Measurements from ENCODE around the gene HS2ST1. TPM values are rescaled to one million over a fixed set of nuclear protein-coding genes. Genes with fewer than 3 reads are reported as not detected.

Gene HS2ST1
- total RNA-seq, 1 experiment from 2014 or later, result 30.1 TPM

DNA sequence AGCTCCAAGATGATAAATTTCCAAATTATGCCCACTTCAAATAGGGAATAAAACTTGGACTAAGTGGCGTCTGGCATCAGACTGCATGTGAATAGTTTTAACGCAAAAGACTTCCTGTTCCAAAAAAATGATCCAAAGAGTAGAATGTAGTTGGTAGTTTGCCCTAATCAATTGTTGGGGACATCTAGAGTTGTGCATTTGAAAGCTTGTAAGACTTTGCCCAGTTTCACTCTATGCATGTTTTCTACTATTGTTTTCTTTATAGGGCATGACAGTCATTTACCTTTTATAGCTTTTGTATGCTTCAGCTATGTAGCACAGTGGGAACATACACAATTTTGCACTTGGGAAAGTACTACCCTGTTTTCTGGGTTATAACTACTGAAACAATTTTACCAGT lies 86.0 kb downstream of the HS2ST1 start:
- CTCF ChIA-PET, result no interaction called here
- H3K4me2 ChIP-seq (ENCODE audit: low read length), result no peak overlapping the region

More for the DNA sequence above, 86.0 kb downstream of the HS2ST1 start:
- ATAC-seq, result no peak
- DNase-seq (ENCODE audit: low read depth, low spot score), result no peak
- H3K9ac ChIP-seq (ENCODE audit: low read length), result no peak overlapping the region
- no peak overlapping the region for H2AFZ ChIP-seq (ENCODE audit: low read depth, low read length, poor library complexity, severe bottlenecking)
- no peaks in the 10 kb centered on the region for H3K9me2 ChIP-seq (ENCODE audit: insufficient read depth)
- H3K79me2 ChIP-seq (ENCODE audit: insufficient read depth, low read length), result 0 out of 2 replicates have a peak, but pooled peaks cover 3% of the 10 kb centered on the region
- TF ChIP-seq FOSL1 (IDR thresholded peaks at IDR 0.05; ENCODE audit: low read depth), result no peak
- TF ChIP-seq, protein P1, sequence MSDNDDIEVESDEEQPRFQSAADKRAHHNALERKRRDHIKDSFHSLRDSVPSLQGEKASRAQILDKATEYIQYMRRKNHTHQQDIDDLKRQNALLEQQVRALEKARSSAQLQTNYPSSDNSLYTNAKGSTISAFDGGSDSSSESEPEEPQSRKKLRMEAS (IDR thresholded peaks at IDR 0.05), result no peak
- TF ChIP-seq, protein P2, sequence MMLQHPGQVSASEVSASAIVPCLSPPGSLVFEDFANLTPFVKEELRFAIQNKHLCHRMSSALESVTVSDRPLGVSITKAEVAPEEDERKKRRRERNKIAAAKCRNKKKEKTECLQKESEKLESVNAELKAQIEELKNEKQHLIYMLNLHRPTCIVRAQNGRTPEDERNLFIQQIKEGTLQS (IDR thresholded peaks at IDR 0.05), result no peak
- TF ChIP-seq, protein P3, sequence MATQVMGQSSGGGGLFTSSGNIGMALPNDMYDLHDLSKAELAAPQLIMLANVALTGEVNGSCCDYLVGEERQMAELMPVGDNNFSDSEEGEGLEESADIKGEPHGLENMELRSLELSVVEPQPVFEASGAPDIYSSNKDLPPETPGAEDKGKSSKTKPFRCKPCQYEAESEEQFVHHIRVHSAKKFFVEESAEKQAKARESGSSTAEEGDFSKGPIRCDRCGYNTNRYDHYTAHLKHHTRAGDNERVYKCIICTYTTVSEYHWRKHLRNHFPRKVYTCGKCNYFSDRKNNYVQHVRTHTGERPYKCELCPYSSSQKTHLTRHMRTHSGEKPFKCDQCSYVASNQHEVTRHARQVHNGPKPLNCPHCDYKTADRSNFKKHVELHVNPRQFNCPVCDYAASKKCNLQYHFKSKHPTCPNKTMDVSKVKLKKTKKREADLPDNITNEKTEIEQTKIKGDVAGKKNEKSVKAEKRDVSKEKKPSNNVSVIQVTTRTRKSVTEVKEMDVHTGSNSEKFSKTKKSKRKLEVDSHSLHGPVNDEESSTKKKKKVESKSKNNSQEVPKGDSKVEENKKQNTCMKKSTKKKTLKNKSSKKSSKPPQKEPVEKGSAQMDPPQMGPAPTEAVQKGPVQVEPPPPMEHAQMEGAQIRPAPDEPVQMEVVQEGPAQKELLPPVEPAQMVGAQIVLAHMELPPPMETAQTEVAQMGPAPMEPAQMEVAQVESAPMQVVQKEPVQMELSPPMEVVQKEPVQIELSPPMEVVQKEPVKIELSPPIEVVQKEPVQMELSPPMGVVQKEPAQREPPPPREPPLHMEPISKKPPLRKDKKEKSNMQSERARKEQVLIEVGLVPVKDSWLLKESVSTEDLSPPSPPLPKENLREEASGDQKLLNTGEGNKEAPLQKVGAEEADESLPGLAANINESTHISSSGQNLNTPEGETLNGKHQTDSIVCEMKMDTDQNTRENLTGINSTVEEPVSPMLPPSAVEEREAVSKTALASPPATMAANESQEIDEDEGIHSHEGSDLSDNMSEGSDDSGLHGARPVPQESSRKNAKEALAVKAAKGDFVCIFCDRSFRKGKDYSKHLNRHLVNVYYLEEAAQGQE (IDR thresholded peaks at IDR 0.05; ENCODE audit: low read depth), result no peak
- no peak for TF ChIP-seq ELF1 (IDR thresholded peaks at IDR 0.05; ENCODE audit: borderline replicate concordance, low read depth)
- no peak for TF ChIP-seq CBX3 (IDR thresholded peaks at IDR 0.05; ENCODE audit: low read depth)
- no peak for TF ChIP-seq YY1 (IDR thresholded peaks at IDR 0.05; ENCODE audit: extremely low read depth, insufficient replicate concordance, low read depth, low read length)
- no peak for TF ChIP-seq EZH2 (IDR thresholded peaks at IDR 0.05)
- TF ChIP-seq, protein P4, sequence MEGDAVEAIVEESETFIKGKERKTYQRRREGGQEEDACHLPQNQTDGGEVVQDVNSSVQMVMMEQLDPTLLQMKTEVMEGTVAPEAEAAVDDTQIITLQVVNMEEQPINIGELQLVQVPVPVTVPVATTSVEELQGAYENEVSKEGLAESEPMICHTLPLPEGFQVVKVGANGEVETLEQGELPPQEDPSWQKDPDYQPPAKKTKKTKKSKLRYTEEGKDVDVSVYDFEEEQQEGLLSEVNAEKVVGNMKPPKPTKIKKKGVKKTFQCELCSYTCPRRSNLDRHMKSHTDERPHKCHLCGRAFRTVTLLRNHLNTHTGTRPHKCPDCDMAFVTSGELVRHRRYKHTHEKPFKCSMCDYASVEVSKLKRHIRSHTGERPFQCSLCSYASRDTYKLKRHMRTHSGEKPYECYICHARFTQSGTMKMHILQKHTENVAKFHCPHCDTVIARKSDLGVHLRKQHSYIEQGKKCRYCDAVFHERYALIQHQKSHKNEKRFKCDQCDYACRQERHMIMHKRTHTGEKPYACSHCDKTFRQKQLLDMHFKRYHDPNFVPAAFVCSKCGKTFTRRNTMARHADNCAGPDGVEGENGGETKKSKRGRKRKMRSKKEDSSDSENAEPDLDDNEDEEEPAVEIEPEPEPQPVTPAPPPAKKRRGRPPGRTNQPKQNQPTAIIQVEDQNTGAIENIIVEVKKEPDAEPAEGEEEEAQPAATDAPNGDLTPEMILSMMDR (IDR thresholded peaks at IDR 0.05 in 2 of 3, conservative IDR thresholded peaks at IDR 0.05 in 1 of 3; ENCODE audit: borderline replicate concordance in 1 of 3, insufficient read depth in 1 of 3, low read depth in 2 of 3, low read length in 2 of 3), result no peak
- no peak for TF ChIP-seq TCF7L2 (IDR thresholded peaks at IDR 0.05; ENCODE audit: borderline replicate concordance, extremely low read depth, insufficient read depth, insufficient read length)
- no peak for TF ChIP-seq SIN3A (IDR thresholded peaks at IDR 0.05; ENCODE audit: low read depth)
- TF ChIP-seq, protein P5, sequence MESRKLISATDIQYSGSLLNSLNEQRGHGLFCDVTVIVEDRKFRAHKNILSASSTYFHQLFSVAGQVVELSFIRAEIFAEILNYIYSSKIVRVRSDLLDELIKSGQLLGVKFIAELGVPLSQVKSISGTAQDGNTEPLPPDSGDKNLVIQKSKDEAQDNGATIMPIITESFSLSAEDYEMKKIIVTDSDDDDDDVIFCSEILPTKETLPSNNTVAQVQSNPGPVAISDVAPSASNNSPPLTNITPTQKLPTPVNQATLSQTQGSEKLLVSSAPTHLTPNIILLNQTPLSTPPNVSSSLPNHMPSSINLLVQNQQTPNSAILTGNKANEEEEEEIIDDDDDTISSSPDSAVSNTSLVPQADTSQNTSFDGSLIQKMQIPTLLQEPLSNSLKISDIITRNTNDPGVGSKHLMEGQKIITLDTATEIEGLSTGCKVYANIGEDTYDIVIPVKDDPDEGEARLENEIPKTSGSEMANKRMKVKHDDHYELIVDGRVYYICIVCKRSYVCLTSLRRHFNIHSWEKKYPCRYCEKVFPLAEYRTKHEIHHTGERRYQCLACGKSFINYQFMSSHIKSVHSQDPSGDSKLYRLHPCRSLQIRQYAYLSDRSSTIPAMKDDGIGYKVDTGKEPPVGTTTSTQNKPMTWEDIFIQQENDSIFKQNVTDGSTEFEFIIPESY (IDR thresholded peaks at IDR 0.05; ENCODE audit: extremely low read depth, insufficient replicate concordance, low read length), result no peak
- no peak for TF ChIP-seq SRF (IDR thresholded peaks at IDR 0.05; ENCODE audit: low read depth)
- no peak for TF ChIP-seq EGR1 (IDR thresholded peaks at IDR 0.05; ENCODE audit: low read depth)
- TF ChIP-seq EZH2phosphoT487 (IDR thresholded peaks at IDR 0.05; ENCODE audit: borderline replicate concordance), result no peak
- TF ChIP-seq ZFX (IDR thresholded peaks at IDR 0.05), result no peak
- TF ChIP-seq JUND (IDR thresholded peaks at IDR 0.05), result no peak
- no peak for TF ChIP-seq ZNF274 (IDR thresholded peaks at IDR 0.05; ENCODE audit: low read depth, low read length)
- no peak for TF ChIP-seq POLR2AphosphoS5 (IDR thresholded peaks at IDR 0.05; ENCODE audit: low read depth, low read length)
- H3K9me3 ChIP-seq (ENCODE audit: control insufficient read depth in 1 of 2, insufficient read depth in 1 of 2, low read depth in 1 of 2, low read length in 2 of 2), result no peaks in the 10 kb centered on the region
- BruUV-seq (replicated peaks), result no TSS peak
- no peak overlapping the region for H3K27ac ChIP-seq (ENCODE audit: low read depth, low read length)
- ChIA-PET RAD21 (ENCODE audit: low non-redundant PET in 1 of 2, low total read pairs in 2 of 2, uncharacterized antibody in 2 of 2, unreplicated experiment in 2 of 2) (no interaction called here), POLR2A (no interaction called here)
- intact Hi-C loops (cut with micrococcal nuclease), result no loop called here
- no peaks in the 10 kb centered on the region for H3K36me3 ChIP-seq (ENCODE audit: control insufficient read depth in 1 of 2, insufficient read depth in 2 of 2, low read length in 2 of 2)
- no peaks in the 10 kb centered on the region for H3K27me3 ChIP-seq (ENCODE audit: insufficient read depth, low read length)
- no peaks in the 10 kb centered on the region for H4K20me1 ChIP-seq (ENCODE audit: insufficient read depth)
- H3K4me1 ChIP-seq (ENCODE audit: control insufficient read depth in 1 of 2, insufficient read depth in 2 of 2, low read length in 2 of 2), result no peaks in the 10 kb centered on the region
- no peak overlapping the region for H3K4me3 ChIP-seq (replicated peaks in 1 of 2; ENCODE audit: low read depth in 1 of 2, low read length in 2 of 2)

Data from HCT116 (cell line).